Measurements from ENCODE around the gene THAP4. TPM values are rescaled to one million over a fixed set of nuclear protein-coding genes. Genes with fewer than 3 reads are reported as not detected.

Gene THAP4
- total and polyA plus RNA-seq, 2 experiments from 2014 or later = 62.9 to 80.4 TPM

- Mint-ChIP-seq H3K4me3 (no peak overlapping the region), H3K27ac (no peak overlapping the region)
- TF ChIP-seq ZNF331 (CRISPR knock-in tag; IDR thresholded peaks at IDR 0.05; ENCODE audit: low read depth) (no peak), CTCF (conservative IDR thresholded peaks at IDR 0.05; ENCODE audit: low read depth in 2 of 2) (no peak), STAT1 (IDR thresholded peaks at IDR 0.05; ENCODE audit: unreplicated experiment) (no peak), EZH2 (IDR thresholded peaks at IDR 0.05; ENCODE audit: low read depth, unreplicated experiment) (no peak)
- TF ChIP-seq, protein P1, sequence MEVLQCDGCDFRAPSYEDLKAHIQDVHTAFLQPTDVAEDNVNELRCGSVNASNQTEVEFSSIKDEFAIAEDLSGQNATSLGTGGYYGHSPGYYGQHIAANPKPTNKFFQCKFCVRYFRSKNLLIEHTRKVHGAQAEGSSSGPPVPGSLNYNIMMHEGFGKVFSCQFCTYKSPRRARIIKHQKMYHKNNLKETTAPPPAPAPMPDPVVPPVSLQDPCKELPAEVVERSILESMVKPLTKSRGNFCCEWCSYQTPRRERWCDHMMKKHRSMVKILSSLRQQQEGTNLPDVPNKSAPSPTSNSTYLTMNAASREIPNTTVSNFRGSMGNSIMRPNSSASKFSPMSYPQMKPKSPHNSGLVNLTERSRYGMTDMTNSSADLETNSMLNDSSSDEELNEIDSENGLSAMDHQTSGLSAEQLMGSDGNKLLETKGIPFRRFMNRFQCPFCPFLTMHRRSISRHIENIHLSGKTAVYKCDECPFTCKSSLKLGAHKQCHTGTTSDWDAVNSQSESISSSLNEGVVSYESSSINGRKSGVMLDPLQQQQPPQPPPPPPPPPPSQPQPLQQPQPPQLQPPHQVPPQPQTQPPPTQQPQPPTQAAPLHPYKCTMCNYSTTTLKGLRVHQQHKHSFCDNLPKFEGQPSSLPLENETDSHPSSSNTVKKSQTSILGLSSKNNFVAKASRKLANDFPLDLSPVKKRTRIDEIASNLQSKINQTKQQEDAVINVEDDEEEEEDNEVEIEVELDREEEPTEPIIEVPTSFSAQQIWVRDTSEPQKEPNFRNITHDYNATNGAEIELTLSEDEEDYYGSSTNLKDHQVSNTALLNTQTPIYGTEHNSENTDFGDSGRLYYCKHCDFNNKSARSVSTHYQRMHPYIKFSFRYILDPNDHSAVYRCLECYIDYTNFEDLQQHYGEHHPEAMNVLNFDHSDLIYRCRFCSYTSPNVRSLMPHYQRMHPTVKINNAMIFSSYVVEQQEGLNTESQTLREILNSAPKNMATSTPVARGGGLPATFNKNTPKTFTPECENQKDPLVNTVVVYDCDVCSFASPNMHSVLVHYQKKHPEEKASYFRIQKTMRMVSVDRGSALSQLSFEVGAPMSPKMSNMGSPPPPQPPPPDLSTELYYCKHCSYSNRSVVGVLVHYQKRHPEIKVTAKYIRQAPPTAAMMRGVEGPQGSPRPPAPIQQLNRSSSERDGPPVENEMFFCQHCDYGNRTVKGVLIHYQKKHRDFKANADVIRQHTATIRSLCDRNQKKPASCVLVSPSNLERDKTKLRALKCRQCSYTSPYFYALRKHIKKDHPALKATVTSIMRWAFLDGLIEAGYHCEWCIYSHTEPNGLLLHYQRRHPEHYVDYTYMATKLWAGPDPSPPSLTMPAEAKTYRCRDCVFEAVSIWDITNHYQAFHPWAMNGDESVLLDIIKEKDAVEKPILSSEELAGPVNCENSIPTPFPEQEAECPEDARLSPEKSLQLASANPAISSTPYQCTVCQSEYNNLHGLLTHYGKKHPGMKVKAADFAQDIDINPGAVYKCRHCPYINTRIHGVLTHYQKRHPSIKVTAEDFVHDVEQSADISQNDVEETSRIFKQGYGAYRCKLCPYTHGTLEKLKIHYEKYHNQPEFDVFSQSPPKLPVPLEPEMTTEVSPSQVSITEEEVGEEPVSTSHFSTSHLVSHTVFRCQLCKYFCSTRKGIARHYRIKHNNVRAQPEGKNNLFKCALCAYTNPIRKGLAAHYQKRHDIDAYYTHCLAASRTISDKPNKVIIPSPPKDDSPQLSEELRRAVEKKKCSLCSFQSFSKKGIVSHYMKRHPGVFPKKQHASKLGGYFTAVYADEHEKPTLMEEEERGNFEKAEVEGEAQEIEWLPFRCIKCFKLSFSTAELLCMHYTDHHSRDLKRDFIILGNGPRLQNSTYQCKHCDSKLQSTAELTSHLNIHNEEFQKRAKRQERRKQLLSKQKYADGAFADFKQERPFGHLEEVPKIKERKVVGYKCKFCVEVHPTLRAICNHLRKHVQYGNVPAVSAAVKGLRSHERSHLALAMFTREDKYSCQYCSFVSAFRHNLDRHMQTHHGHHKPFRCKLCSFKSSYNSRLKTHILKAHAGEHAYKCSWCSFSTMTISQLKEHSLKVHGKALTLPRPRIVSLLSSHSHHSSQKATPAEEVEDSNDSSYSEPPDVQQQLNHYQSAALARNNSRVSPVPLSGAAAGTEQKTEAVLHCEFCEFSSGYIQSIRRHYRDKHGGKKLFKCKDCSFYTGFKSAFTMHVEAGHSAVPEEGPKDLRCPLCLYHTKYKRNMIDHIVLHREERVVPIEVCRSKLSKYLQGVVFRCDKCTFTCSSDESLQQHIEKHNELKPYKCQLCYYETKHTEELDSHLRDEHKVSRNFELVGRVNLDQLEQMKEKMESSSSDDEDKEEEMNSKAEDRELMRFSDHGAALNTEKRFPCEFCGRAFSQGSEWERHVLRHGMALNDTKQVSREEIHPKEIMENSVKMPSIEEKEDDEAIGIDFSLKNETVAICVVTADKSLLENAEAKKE (CRISPR knock-in tag; IDR thresholded peaks at IDR 0.05) = no peak
These were observed 20.9 kb upstream of the THAP4 start for GRCh38 chr2:241657786-241658254.

More at GRCh38 chr2:241657786-241658254, 20.9 kb upstream of the THAP4 start:
- no peak overlapping the region for H3K27ac ChIP-seq (ENCODE audit: low read depth)
- H3K27me3 Mint-ChIP-seq (ENCODE audit: insufficient read depth, low read depth, poor library complexity) = peaks cover 10% of the 10 kb centered on the region
- H3K4me2 ChIP-seq = no peak overlapping the region
- no peaks in the 10 kb centered on the region for H3K9me2 ChIP-seq (ENCODE audit: insufficient read depth)
- peaks cover 8% of the 10 kb centered on the region for H3F3A ChIP-seq (replicated peaks; ENCODE audit: low read depth)
- H3K36me3 Mint-ChIP-seq (ENCODE audit: low read depth) = peaks cover 74% of the 10 kb centered on the region
- peaks cover 8% of the 10 kb centered on the region; the same call in 1 of the 2 replicates for H4K20me1 ChIP-seq (replicated peaks; ENCODE audit: insufficient read depth)
- no peaks in the 10 kb centered on the region for H3K4me1 ChIP-seq (ENCODE audit: insufficient read depth)
- DNase-seq (ENCODE audit: low spot score) (no peak), ATAC-seq (no peak)
- H3K27me3 ChIP-seq (ENCODE audit: insufficient read depth) = no peaks in the 10 kb centered on the region
- H2AFZ ChIP-seq = no peak overlapping the region
- no peaks in the 10 kb centered on the region; the same call in 2 of the 3 replicates for H3K9me3 Mint-ChIP-seq
- H3K36me3 ChIP-seq (ENCODE audit: insufficient read depth) = peaks cover 16% of the 10 kb centered on the region
- no peak overlapping the region for H3K4me3 ChIP-seq
- H3K79me2 ChIP-seq (replicated peaks; ENCODE audit: insufficient read depth) = 0 out of 2 replicates have a peak, but pooled peaks cover 3% of the 10 kb centered on the region
- no peaks in the 10 kb centered on the region; the same call in 2 of the 3 replicates for H3K4me1 Mint-ChIP-seq
